Body of pancreas (tissue), 4 donors: ENCODE results near the gene CLSTN1.

Experiments
- CTCF ChIP-seq, 7 experiments: fragments of 450-650 bp in 4 of 7; fragments of 200-600 bp in 3 of 7; sonication (generic) in 3 of 7; IDR thresholded peaks; one replicate each; pipeline ENCODE4 v1.5.1; 2016 to 2019; ENCODE audit warnings: antibody characterized with exemption in 7 of 7
- POLR2A ChIP-seq, 3 donors: fragments of 450-650 bp; IDR thresholded peaks; one replicate each; pipeline ENCODE4 v1.6.1; 2016; ENCODE audit warnings: antibody characterized with exemption in 3 of 3, mild to moderate bottlenecking in 2 of 3

DNA sequence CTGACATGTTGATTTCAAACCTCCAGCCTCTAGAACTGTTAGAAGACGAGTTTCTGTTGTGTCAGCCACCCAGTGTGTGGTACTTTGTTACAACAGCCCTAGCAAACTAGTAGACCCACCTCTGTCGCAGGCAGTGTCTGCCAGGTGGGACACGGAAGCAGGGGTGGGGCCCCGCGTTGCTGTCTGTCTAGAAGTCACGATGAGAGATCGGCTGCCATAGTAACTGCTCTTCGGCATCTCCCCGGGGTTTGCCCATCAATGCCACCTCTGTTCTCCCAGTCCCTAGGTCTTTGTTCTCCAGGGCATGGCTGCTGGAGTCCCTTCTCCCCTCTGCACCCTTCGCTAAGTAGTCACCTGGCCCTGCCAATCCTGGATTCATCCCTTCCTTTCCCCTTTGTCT, 15.2 kb upstream of the CLSTN1 start:
- no peak for TF ChIP-seq CTCF (IDR thresholded peaks at IDR 0.05)
- no peak for TF ChIP-seq POLR2A (IDR thresholded peaks at IDR 0.05)
